HG03378 (cell line): ENCODE data around the gene TPRG1.
A peak's percentile ranks its signal among the peaks of the same experiment; 100 is the strongest.

Experiments used
- ATAC-seq: cut with Tn5 transposase; IDR thresholded peaks from one replicate; pipeline ENCODE4 v1.9.1; 2021; ENCODE audit warnings: mild to moderate bottlenecking, moderate library complexity; ENCODE audit not compliant: unreplicated experiment

TPRG1 gene

DNA sequence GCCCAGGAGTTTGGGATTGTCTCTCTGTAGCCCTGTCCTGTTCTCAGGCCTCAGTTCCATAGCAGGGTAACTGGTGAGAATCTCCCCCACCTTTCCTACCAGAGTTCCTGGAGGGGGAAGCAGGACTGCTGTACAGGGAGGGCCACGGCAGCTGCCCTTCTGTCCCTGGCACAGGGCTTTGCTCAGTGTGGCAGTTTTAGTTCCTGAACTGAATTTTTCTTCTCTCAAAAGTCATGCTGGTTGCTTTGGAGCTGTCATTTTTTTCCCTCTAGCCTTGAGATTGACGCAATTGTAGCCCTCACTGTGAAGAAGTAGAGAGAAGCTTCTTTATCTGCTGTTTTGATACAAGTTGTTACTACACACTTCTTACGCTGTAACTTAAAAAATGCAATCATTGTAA lies 55.5 kb downstream of the TPRG1 start:
- ATAC-seq = no peak

- ATAC-seq = peak; percentile 75
Measured at GRCh38 chr3:189229196-189229828, 57.5 kb downstream of the TPRG1 start.

DNA sequence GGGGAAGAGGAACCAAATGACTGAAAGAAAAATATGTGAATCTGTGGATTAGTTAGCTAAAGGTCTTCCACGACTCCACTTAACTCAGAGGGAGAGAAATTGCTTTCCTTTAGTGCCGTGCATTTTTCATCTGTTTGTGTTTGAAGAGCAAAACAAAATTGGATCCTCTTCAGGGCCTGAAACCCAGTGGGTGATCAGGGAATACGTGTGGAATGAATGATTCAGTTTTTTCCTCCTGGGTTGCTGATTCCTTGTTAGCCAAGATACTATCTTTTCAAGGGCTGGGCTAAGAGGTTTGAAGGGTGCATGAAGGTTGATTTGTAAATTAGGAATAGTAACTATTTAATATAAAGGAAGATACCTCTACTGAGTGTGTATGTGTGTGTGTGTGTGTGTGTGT lies 61.0 kb downstream of the TPRG1 start:
- no peak for ATAC-seq

DNA sequence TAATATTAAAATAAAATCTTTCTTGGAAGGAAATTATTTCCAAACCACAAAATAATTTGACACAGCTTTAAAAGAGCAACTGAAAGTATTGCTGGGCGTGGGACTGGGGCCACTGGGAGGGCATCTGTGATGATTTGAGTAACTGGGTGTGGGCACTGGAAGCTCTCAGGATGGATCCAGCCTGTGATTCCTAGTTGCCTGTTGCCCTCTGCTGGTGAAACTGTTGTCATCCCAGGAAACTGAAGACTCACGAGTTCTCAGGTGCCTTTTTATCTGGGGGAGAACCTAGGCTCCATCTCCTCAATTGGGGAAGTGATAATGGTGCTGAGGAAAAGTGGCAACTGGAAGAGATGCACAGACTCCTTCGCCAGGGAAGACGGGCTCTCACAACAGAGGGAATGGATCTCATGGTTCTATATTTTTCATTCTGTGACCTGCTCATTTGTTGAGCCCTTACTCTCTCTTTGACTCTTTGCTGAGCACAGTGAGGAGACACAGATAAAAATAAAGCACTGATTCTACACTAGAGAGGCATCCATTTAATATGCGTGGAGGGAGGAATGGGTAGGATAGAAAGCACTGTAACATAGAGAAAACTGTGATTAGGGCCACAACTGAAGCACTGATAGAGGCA lies 61.6 kb downstream of the TPRG1 start:
- ATAC-seq = no peak

GRCh38 chr3:189235214-189235613 lies 63.4 kb downstream of the TPRG1 start:
- no peak for ATAC-seq

- ATAC-seq = peak; percentile 87
Measured at GRCh38 chr3:189236352-189236751, 64.6 kb downstream of the TPRG1 start.

DNA sequence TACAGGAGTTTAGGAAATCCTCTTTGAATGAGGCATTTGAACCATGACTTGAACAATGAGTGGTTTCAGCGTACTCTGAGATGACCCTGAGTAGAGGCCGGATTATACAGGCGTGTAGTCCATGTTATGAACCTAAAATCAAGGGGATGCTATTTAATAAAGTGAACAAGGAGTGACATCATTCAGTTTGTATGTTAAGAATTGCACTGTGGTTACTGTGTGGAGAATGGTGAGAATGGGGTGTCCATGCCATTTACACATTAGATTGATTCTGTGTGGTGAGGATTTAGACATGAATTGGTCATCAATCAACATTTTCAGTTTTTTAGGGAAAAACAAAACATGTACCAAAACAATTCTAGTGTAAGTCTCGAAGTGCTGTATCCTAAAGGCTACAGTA lies 65.8 kb downstream of the TPRG1 start:
- ATAC-seq = no peak

GRCh38 chr3:189238071-189238470 lies 66.3 kb downstream of the TPRG1 start:
- ATAC-seq = no peak

DNA sequence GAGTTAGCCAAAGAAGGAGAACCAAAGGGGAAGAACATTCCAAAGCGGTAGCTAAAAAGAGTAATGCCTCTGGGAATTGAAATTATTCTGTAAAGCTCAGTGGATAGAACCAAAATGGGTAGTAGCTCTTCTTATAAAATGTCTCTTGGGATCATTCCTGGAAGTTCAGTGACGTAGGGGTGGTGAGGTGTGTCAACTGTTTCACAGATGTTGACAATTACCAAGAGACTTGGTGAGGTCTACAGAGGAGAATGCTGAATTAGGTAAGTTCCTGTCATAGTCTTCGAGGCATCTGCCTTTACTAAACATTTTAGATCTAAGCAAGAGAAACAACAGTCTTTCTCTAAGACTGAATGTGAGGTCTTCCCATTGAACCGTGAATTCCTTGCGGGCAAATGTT lies 67.8 kb downstream of the TPRG1 start:
- no peak for ATAC-seq

DNA sequence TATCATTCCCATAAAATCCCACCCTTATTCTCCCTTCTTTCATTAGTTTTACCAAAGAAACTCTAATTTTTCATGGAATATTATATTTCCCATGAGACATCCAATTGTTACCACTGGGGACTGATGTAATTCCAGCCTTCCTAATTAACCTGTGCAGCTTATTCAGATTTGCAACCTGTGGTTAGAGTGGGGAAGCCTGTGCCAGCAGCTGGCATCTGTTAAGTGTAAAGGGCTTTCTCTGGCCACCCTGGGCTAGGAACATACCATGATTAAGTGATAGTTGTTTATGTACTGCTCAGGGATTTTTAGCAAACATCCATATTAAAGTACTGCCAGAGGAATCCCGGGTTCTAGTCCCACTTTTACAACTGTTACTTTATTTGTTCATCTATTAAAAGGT lies 78.2 kb downstream of the TPRG1 start:
- no peak for ATAC-seq

DNA sequence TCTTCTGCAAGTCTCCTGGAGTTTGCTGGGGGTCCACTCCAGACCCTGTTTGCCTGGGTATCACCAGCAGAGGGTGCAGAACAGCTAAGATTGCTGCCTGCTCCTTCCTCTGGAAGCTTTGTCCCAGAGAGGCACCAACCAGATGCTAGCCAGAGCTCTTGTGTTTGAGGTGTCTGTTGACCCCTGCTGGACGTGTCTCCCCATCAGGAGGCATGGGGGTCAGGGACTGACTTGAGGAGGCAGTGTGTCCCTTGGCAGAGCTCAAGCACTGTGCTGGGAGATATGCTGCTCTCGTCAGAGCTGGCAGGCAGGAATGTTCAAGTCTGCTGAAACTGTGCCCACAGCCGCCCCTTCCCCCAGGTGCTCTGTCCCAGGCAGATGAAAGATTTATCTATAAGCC lies 86.5 kb downstream of the TPRG1 start:
- ATAC-seq = no peak

DNA sequence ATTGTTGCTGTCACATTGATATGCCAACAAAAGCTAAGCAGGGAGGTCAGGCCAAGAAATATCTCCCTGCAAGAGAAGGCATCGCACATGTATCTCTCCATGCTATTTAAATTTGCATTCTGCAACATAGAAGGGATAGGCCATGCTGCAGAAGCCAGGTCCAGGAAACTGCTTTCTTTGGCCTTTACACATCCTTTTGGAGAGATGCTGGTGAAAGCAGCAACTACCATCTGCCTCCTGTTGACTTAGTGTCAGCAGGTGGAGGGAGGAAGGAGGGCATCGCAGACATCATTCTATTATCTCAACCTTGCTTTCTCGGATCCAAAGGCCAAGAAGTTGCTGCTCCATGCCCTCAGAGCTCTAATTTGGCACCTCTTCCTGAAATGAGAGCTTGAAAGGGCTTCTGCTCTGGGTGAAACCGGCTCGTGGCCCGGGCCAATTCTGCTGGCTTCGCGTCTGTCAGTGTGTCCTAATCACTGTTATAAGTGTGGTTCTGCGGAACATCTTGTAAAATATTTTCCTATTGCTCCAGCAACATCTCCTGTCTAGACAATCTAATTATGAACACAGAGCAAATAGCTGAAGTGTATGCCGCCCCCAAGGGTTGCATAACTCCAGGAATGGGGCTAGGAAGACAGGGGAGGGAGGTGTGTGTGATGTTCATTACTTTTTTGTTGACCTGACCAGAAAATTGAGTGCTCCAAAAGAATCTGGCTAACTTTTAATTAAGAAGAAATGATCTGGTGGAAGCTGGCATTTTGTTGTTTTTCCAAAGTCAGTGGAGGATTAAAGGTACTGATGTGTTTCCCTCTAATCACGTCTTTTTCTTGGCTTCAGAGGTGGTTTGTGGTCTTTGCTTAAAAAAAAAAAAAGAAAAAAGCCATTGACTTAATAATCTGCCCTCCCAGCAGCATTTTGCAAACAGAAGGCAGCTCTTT lies 89.1 kb downstream of the TPRG1 start:
- no peak for ATAC-seq

DNA sequence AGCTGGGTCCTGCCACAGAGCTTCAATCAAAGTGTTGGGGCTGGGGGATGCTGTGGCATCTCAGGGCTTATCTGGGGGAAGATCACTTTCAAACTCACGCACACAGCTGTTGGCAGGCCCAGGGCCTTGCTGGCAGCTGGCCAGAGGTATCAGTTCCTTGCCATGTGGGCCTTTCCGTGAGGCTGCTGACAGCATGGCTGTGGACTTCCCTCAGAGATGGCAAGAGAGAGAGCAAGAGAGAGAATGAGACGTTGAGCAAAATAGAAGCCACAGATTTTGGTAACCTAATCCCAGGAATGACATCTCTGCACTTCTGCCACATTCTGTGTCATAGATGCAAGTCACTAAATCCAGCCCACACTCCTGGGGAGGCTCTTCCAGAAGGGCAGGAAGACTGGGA lies 91.0 kb downstream of the TPRG1 start:
- ATAC-seq = no peak

DNA sequence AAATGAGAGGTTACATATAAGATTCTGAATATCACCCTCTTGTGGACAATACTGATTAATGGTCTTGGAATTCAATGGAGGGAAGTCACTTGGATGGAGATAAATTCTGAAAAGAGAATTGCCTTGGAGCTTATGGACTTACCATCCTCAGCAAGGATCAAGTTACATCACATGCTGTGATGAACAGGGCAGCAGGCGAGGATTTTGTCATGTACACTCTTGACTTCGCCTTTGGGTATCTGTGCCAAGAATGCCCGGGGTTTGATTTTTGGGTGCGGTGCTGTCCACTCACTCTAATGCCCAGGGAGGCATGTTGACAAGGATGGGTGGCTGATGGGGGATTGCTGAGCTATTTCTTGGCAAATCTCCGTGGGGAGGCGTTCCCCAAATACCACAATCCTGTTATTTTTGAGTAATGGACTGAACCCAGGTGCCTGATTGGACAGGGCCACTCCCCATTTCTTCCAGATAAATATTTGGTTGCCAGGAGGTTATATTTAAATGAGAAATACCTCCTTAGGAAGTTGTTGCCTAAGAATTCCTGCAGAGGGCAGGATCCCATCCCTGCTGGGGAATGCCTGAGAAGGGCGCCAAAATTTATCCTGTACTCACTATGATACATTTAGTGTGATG lies 96.3 kb downstream of the TPRG1 start:
- ATAC-seq = no peak

GRCh38 chr3:189269365-189269764 lies 97.6 kb downstream of the TPRG1 start:
- ATAC-seq = no peak

- peak; percentile 73 for ATAC-seq
Measured at GRCh38 chr3:189270248-189270832, 98.6 kb downstream of the TPRG1 start.

GRCh38 chr3:189272500-189273119 lies 100.8 kb downstream of the TPRG1 start:
- ATAC-seq = no peak

- ATAC-seq = no peak
Measured at GRCh38 chr3:189273736-189274135, 102.0 kb downstream of the TPRG1 start.

DNA sequence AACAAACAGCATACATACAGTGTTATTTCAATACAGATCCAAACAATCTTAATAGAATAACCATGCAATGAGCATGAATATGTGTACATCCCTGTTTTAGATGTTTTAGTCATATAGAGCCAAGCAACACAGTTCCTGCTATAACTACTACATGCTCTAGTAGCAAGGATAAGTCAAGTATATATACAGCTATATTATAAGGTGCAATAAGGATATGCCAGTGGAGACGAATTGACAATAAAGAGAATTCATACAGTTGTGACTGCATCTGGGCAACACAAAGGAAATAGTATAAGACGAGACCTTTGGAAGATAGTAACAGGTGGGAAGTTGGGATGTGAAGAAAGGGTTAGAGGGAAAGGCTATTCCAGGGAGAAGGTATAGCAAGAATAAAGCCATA lies 103.4 kb downstream of the TPRG1 start:
- no peak for ATAC-seq

GRCh38 chr3:189275852-189276251 lies 104.1 kb downstream of the TPRG1 start:
- no peak for ATAC-seq
